ENCODE results near the gene SSR4. TPM values are rescaled to one million over a fixed set of nuclear protein-coding genes. Genes with fewer than 3 reads are reported as not detected.

SSR4 gene
- total and polyA plus RNA-seq, 2 experiments from 2014 or later = 316 to 693 TPM

DNA sequence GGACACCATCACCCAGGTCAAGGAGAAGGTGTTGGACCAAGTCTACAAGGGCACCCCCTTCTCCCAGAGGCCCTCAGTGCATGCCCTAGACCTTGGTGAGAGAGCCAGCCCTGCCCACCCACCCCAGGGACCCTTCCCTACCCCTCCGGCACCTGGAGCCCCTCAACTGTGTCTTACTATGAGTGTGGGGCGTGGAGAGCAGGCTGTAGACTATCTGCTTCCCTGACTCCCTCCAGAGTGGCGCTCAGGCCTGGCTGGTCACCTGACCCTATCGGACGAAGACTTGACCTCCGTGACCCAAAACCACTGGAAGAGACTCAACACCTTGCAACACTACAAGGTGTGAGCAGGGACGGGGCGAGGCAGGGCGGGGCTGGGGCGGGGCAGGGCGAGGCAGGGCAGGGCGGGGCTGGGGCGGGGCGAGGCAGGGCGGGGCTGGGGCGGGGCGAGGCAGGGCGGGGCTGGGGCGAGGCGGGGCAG, 18.3 kb upstream of the SSR4 start:
- Histone ChIP-seq H3K79me2 (no peaks in the 10 kb centered on the region), H3K9me2 (replicated peaks; ENCODE audit: insufficient read depth) (no peaks in the 10 kb centered on the region), H3K27ac (no peak overlapping the region), H3K4me3 (no peak overlapping the region), H4K20me1 (ENCODE audit: insufficient read depth, poor library complexity, severe bottlenecking) (no peaks in the 10 kb centered on the region), H3K4me1 (ENCODE audit: insufficient read depth) (no peaks in the 10 kb centered on the region), H2AFZ (no peak overlapping the region), H3K36me3 (replicated peaks; ENCODE audit: insufficient read depth, low read depth) (no peaks in the 10 kb centered on the region), H3K9me3 (ENCODE audit: low read depth) (no peaks in the 10 kb centered on the region), H3K4me2 (no peak overlapping the region), H3K27me3 (no peaks in the 10 kb centered on the region)
- no peak for DNase-seq (ENCODE audit: low spot score)
- WGBS (ENCODE audit: low lambda C conversion rate, missing lambda C conversion rate) = 91% methylated on average over 6 of the region's 20 CpGs
- TF ChIP-seq EZH2phosphoT487 (IDR thresholded peaks at IDR 0.05; ENCODE audit: low read depth, severe bottlenecking, unreplicated experiment) (no peak), EZH2 (IDR thresholded peaks at IDR 0.05; ENCODE audit: borderline replicate concordance) (no peak)
- TF ChIP-seq, protein P1, sequence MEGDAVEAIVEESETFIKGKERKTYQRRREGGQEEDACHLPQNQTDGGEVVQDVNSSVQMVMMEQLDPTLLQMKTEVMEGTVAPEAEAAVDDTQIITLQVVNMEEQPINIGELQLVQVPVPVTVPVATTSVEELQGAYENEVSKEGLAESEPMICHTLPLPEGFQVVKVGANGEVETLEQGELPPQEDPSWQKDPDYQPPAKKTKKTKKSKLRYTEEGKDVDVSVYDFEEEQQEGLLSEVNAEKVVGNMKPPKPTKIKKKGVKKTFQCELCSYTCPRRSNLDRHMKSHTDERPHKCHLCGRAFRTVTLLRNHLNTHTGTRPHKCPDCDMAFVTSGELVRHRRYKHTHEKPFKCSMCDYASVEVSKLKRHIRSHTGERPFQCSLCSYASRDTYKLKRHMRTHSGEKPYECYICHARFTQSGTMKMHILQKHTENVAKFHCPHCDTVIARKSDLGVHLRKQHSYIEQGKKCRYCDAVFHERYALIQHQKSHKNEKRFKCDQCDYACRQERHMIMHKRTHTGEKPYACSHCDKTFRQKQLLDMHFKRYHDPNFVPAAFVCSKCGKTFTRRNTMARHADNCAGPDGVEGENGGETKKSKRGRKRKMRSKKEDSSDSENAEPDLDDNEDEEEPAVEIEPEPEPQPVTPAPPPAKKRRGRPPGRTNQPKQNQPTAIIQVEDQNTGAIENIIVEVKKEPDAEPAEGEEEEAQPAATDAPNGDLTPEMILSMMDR (IDR thresholded peaks at IDR 0.05; ENCODE audit: poor library complexity) = no peak

DNA sequence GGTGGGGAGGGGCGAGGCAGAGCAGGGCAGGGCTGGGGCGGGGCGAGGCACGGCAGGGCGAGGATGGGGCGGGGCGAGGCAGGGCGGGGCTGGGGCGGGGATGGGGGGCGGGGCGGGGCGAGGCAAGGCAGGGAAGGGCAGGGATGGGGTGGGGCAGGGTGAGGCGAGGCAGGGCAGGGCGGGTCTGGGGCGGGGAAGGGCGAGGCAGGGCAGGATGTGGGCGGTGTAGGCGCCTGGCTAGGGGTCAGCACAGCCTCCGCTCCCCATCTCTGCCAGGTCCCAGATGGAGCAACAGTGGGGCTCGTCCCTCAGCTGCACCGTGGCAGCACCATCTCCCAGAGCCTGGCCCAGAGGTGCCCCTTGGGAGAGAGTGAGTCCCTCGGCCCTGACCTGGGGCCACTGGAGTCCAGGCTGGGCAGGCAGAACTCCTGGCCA, 17.8 kb upstream of the SSR4 start:
- WGBS (ENCODE audit: low lambda C conversion rate, missing lambda C conversion rate) = 92% methylated on average over 4 of the region's 22 CpGs
- H3K27me3 ChIP-seq = no peaks in the 10 kb centered on the region
- H4K20me1 ChIP-seq (ENCODE audit: insufficient read depth, poor library complexity, severe bottlenecking) = no peaks in the 10 kb centered on the region
- no peak overlapping the region for H3K4me2 ChIP-seq
- H3K36me3 ChIP-seq (replicated peaks; ENCODE audit: insufficient read depth, low read depth) = no peaks in the 10 kb centered on the region
- no peaks in the 10 kb centered on the region for H3K4me1 ChIP-seq (ENCODE audit: insufficient read depth)
- no peak for TF ChIP-seq EZH2 (IDR thresholded peaks at IDR 0.05; ENCODE audit: borderline replicate concordance)
- no peak for TF ChIP-seq EZH2phosphoT487 (IDR thresholded peaks at IDR 0.05; ENCODE audit: low read depth, severe bottlenecking, unreplicated experiment)
- TF ChIP-seq, protein P1 (IDR thresholded peaks at IDR 0.05; ENCODE audit: poor library complexity) = no peak
- H3K9me3 ChIP-seq (ENCODE audit: low read depth) = no peaks in the 10 kb centered on the region
- no peak overlapping the region for H3K4me3 ChIP-seq
- H2AFZ ChIP-seq = no peak overlapping the region
- no peaks in the 10 kb centered on the region for H3K79me2 ChIP-seq
- no peaks in the 10 kb centered on the region for H3K9me2 ChIP-seq (replicated peaks; ENCODE audit: insufficient read depth)
- H3K27ac ChIP-seq = no peak overlapping the region
- DNase-seq (ENCODE audit: low spot score) = no peak

DNA sequence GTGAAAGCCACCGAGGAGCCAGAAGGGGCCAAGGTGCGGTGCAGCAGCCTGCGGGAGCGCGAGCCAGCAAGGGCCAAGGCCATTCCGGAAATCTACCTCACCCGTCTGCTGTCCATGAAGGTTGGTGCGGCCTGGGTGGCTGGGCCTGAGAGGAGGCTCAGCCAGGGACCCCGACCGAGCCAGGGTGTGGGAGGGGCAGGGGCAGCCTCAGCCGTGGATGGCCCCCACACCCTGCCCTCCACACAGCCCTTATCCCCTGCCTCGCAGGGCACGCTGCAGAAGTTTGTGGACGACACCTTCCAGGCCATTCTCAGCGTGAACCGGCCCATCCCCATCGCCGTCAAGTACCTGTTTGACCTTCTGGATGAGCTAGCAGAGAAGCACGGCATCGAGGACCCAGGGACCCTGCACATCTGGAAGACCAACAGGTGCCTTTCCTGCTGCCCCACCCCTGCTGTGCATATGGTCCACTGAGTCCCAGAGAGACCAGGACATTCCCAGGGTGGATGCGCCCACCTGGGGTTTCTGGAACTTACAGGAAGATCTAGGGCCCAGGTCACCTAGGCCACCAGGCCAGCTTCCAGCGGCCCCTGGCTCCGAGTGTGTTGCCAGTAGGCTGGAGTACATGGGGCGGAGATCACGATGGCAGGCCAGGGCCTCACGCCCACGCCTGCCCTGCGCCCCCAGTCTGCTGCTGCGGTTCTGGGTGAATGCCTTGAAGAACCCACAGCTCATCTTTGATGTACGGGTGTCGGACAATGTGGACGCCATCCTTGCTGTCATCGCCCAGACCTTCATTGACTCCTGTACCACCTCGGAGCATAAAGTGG, 17.0 kb upstream of the SSR4 start:
- H3K79me2 ChIP-seq = no peaks in the 10 kb centered on the region
- H2AFZ ChIP-seq = no peak overlapping the region
- TF ChIP-seq EZH2 (IDR thresholded peaks at IDR 0.05; ENCODE audit: borderline replicate concordance) = no peak
- no peak for TF ChIP-seq EZH2phosphoT487 (IDR thresholded peaks at IDR 0.05; ENCODE audit: low read depth, severe bottlenecking, unreplicated experiment)
- TF ChIP-seq, protein P1 (IDR thresholded peaks at IDR 0.05; ENCODE audit: poor library complexity) = no peak
- H3K4me3 ChIP-seq = no peak overlapping the region
- no peaks in the 10 kb centered on the region for H3K9me3 ChIP-seq (ENCODE audit: low read depth)
- DNase-seq (ENCODE audit: low spot score) = no peak
- H3K4me1 ChIP-seq (ENCODE audit: insufficient read depth) = no peaks in the 10 kb centered on the region
- no peaks in the 10 kb centered on the region for H3K9me2 ChIP-seq (replicated peaks; ENCODE audit: insufficient read depth)
- no peaks in the 10 kb centered on the region for H3K27me3 ChIP-seq
- no peak overlapping the region for H3K4me2 ChIP-seq
- no peaks in the 10 kb centered on the region for H4K20me1 ChIP-seq (ENCODE audit: insufficient read depth, poor library complexity, severe bottlenecking)
- no peak overlapping the region for H3K27ac ChIP-seq
- 92% methylated on average over 32 of the region's 34 CpGs for WGBS (ENCODE audit: low lambda C conversion rate, missing lambda C conversion rate)
- H3K36me3 ChIP-seq (replicated peaks; ENCODE audit: insufficient read depth, low read depth) = no peaks in the 10 kb centered on the region

All from hepatocyte (in vitro differentiated cells).